ENCODE measurements around the gene GNAQ.

Gene GNAQ

DNA sequence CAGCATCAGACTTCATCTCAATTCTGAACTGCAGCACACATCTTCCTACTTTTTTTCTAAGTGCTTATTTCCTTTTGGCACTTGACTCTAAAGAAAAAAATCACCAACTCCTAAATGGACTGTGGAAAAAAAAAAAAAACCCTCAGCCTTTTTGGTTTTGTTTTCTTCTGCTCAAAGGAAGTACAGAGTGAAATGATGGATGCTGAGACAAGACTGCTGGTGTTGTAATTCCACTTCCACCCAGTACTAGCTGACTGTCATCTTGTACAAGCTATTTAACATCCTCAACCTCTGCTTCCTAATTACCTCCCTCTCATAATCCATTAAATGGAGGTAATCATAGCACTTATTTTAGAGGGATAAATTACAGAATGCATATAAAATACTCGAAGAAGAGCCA is 212.0 kb downstream of the GNAQ start:
- DNase-seq = no peak
- no peak overlapping the region for H2BK120ac ChIP-seq (ENCODE audit: insufficient read depth, low read length, poor library complexity)
- no peaks in the 10 kb centered on the region for H3K9me3 ChIP-seq (ENCODE audit: insufficient read depth, low read depth, low read length)
- no peak overlapping the region for H4K12ac ChIP-seq (ENCODE audit: low read depth, low read length)
- H3K36me3 ChIP-seq (ENCODE audit: control insufficient read depth in 1 of 2, insufficient read depth in 2 of 2, low read length in 2 of 2) = no peaks in the 10 kb centered on the region
- no peak overlapping the region for H3K9ac ChIP-seq (ENCODE audit: low read length)
- H3K4me3 ChIP-seq (ENCODE audit: low read depth, low read length) = no peak overlapping the region
- H2BK5ac ChIP-seq (ENCODE audit: low read depth, low read length, poor library complexity) = no peak overlapping the region
- H3K79me2 ChIP-seq (ENCODE audit: control insufficient read depth, insufficient read depth, low read length, poor library complexity) = no peaks in the 10 kb centered on the region
- H4K8ac ChIP-seq (ENCODE audit: low read depth, low read length) = no peak overlapping the region
- no peak overlapping the region for H3K4ac ChIP-seq (ENCODE audit: low read depth, low read length)
- H2AFZ ChIP-seq (ENCODE audit: insufficient read depth, low read length, poor library complexity) = no peak overlapping the region
- no peak overlapping the region for H3K18ac ChIP-seq (ENCODE audit: low read length)
- H3K4me2 ChIP-seq (ENCODE audit: low read length) = no peak overlapping the region
- H4K91ac ChIP-seq (ENCODE audit: low read depth, low read length) = no peak overlapping the region
- no peak overlapping the region for H3K23ac ChIP-seq (ENCODE audit: low read length)
- no peak overlapping the region for H2AK5ac ChIP-seq (ENCODE audit: low read length)
- H3K14ac ChIP-seq (ENCODE audit: low read length) = no peak overlapping the region
- H3K79me1 ChIP-seq (ENCODE audit: low read length) = no peaks in the 10 kb centered on the region
- H3K27ac ChIP-seq (ENCODE audit: low read depth, low read length) = no peak overlapping the region
- H2BK12ac ChIP-seq (ENCODE audit: low read length) = no peak overlapping the region
- WGBS (ENCODE audit: extremely low coverage, insufficient coverage, insufficient read length) = no CpG with 5 or more reads among the region's 1 CpG
- H3K4me1 ChIP-seq (ENCODE audit: control insufficient read depth in 1 of 2, insufficient read depth in 2 of 2, low read length in 2 of 2) = no peaks in the 10 kb centered on the region
- no peaks in the 10 kb centered on the region for H3K27me3 ChIP-seq (ENCODE audit: insufficient read depth, low read length)

DNA sequence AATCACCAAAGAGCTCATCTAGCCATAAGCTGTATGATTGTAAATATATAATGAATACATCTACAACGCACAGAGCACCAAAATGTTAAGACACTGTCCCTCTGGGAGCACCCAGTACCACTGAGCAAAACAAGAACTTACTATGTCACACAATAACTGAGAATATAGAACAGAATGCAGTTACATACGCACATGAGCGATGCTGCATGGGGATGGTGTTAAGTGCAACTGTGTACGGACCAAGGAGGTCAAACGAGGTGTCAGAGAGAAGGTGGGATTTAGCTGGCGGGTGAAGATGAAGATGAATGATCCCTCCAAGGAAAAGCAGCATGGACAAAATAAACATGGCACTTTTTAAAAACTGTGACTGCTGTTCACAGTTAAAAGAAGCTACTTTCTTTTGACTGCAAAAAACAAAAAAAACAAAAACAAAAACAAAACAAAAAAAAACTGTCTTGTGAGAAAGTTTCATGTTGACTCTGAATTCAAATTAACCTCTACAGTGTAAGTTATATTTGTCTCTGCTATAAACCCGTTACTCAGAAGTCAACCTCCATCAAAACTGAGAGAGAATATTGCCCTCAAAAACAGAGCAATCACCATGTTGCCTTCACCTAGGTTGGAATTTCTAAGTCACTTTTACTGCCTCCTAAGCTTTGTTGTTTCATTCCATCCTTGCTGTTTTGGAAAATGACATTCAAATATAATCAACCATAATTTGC is 213.9 kb downstream of the GNAQ start:
- no CpG with 5 or more reads among the region's 7 CpGs for WGBS (ENCODE audit: extremely low coverage, insufficient coverage, insufficient read length)
- Histone ChIP-seq H4K91ac (ENCODE audit: low read depth, low read length) (no peak overlapping the region), H4K8ac (ENCODE audit: low read depth, low read length) (no peak overlapping the region)

DNA sequence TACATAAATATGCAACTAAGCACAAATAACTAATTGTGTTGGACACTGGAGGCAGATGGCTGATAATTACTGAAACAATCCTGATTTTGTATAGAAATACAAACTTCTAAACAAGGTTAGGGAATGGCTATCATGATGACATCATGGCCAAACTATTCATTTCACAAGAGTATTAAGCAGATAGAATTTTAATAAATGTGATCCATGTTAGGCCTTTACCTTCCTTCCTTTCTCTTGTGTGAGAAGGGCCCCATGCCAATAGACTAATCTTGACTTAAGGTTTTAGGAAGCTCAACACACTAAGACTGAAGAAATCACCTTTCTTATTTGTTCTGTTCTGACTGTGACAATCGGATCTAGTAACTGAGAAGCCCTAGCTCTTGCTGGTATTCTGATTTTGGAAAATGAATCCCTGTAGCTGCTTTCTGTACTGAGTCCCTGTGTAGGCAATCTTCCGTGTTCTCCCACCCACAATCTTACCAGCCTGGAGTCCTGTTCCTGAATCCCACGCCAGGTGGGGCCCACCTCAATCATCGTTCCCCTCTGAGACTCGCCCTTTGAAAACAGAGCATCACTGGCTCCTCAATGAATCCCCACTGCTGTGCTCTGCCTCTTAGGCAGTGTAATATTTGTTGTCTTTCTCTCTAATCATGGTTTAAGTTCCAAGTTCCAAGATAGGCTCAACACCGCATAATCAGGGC is 214.8 kb downstream of the GNAQ start:
- Histone ChIP-seq H3K27ac (ENCODE audit: low read depth, low read length) (no peak overlapping the region), H3K4me1 (ENCODE audit: control insufficient read depth in 1 of 2, insufficient read depth in 2 of 2, low read length in 2 of 2) (no peaks in the 10 kb centered on the region), H2BK120ac (ENCODE audit: insufficient read depth, low read length, poor library complexity) (no peak overlapping the region), H2AK5ac (ENCODE audit: low read length) (no peak overlapping the region), H2BK12ac (ENCODE audit: low read length) (no peak overlapping the region), H4K12ac (ENCODE audit: low read depth, low read length) (no peak overlapping the region), H3K9me3 (ENCODE audit: insufficient read depth, low read depth, low read length) (no peaks in the 10 kb centered on the region), H3K36me3 (ENCODE audit: control insufficient read depth in 1 of 2, insufficient read depth in 2 of 2, low read length in 2 of 2) (no peaks in the 10 kb centered on the region), H3K9ac (ENCODE audit: low read length) (no peak overlapping the region), H2BK5ac (ENCODE audit: low read depth, low read length, poor library complexity) (no peak overlapping the region), H3K23ac (ENCODE audit: low read length) (no peak overlapping the region), H3K27me3 (ENCODE audit: insufficient read depth, low read length) (no peaks in the 10 kb centered on the region), H3K4ac (ENCODE audit: low read depth, low read length) (no peak overlapping the region), H3K4me2 (ENCODE audit: low read length) (no peak overlapping the region), H3K79me1 (ENCODE audit: low read length) (no peaks in the 10 kb centered on the region), H3K18ac (ENCODE audit: low read length) (no peak overlapping the region), H3K79me2 (ENCODE audit: control insufficient read depth, insufficient read depth, low read length, poor library complexity) (no peaks in the 10 kb centered on the region), H3K4me3 (ENCODE audit: low read depth, low read length) (no peak overlapping the region), H4K8ac (ENCODE audit: low read depth, low read length) (no peak overlapping the region), H4K91ac (ENCODE audit: low read depth, low read length) (no peak overlapping the region), H2AFZ (ENCODE audit: insufficient read depth, low read length, poor library complexity) (no peak overlapping the region), H3K14ac (ENCODE audit: low read length) (no peak overlapping the region)
- no CpG with 5 or more reads among the region's 6 CpGs for WGBS (ENCODE audit: extremely low coverage, insufficient coverage, insufficient read length)
- no peak for DNase-seq

More for the DNA sequence above, 213.9 kb downstream of the GNAQ start:
- Histone ChIP-seq H3K79me2 (ENCODE audit: control insufficient read depth, insufficient read depth, low read length, poor library complexity) (no peaks in the 10 kb centered on the region), H3K79me1 (ENCODE audit: low read length) (no peaks in the 10 kb centered on the region), H3K4me2 (ENCODE audit: low read length) (no peak overlapping the region), H3K4me1 (ENCODE audit: control insufficient read depth in 1 of 2, insufficient read depth in 2 of 2, low read length in 2 of 2) (no peaks in the 10 kb centered on the region), H2AK5ac (ENCODE audit: low read length) (no peak overlapping the region), H3K27me3 (ENCODE audit: insufficient read depth, low read length) (no peaks in the 10 kb centered on the region), H3K36me3 (ENCODE audit: control insufficient read depth in 1 of 2, insufficient read depth in 2 of 2, low read length in 2 of 2) (no peaks in the 10 kb centered on the region), H2BK12ac (ENCODE audit: low read length) (no peak overlapping the region), H4K12ac (ENCODE audit: low read depth, low read length) (no peak overlapping the region), H3K27ac (ENCODE audit: low read depth, low read length) (no peak overlapping the region), H3K9me3 (ENCODE audit: insufficient read depth, low read depth, low read length) (no peaks in the 10 kb centered on the region), H3K4me3 (ENCODE audit: low read depth, low read length) (no peak overlapping the region), H3K23ac (ENCODE audit: low read length) (no peak overlapping the region), H3K18ac (ENCODE audit: low read length) (no peak overlapping the region), H2BK5ac (ENCODE audit: low read depth, low read length, poor library complexity) (no peak overlapping the region), H3K14ac (ENCODE audit: low read length) (no peak overlapping the region), H3K4ac (ENCODE audit: low read depth, low read length) (no peak overlapping the region), H3K9ac (ENCODE audit: low read length) (no peak overlapping the region), H2AFZ (ENCODE audit: insufficient read depth, low read length, poor library complexity) (no peak overlapping the region), H2BK120ac (ENCODE audit: insufficient read depth, low read length, poor library complexity) (no peak overlapping the region)
- DNase-seq = no peak

DNA sequence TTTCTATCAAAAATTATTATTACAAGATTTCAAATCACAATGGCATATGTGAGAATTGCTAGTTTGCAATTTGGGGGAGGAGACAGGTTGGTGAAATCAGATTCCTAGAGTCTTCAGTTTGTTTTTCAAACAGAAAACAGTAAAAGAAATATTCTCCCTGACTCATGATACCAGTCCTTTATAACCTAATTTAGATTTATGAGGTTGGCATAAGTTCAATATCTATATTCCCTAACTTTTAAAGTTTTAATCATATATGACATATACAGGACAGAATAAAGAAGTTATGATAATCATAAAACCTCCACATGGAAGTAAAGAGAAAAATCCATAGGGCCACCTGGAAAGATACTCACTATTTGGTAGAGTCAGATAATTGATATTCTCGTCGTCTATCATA is 216.4 kb downstream of the GNAQ start:
- H4K8ac ChIP-seq (ENCODE audit: low read depth, low read length) = no peak overlapping the region
- H3K4ac ChIP-seq (ENCODE audit: low read depth, low read length) = no peak overlapping the region
- H3K4me2 ChIP-seq (ENCODE audit: low read length) = no peak overlapping the region
- WGBS (ENCODE audit: extremely low coverage, insufficient coverage, insufficient read length) = no CpG with 5 or more reads among the region's 2 CpGs
- no peak overlapping the region for H3K4me3 ChIP-seq (ENCODE audit: low read depth, low read length)
- no peaks in the 10 kb centered on the region for H3K4me1 ChIP-seq (ENCODE audit: control insufficient read depth in 1 of 2, insufficient read depth in 2 of 2, low read length in 2 of 2)
- H3K18ac ChIP-seq (ENCODE audit: low read length) = no peak overlapping the region
- no peak overlapping the region for H3K27ac ChIP-seq (ENCODE audit: low read depth, low read length)
- no peak overlapping the region for H3K9ac ChIP-seq (ENCODE audit: low read length)
- H2BK12ac ChIP-seq (ENCODE audit: low read length) = no peak overlapping the region
- H2AFZ ChIP-seq (ENCODE audit: insufficient read depth, low read length, poor library complexity) = no peak overlapping the region
- no peaks in the 10 kb centered on the region for H3K79me2 ChIP-seq (ENCODE audit: control insufficient read depth, insufficient read depth, low read length, poor library complexity)
- no peak for DNase-seq
- no peak overlapping the region for H3K23ac ChIP-seq (ENCODE audit: low read length)
- H2BK120ac ChIP-seq (ENCODE audit: insufficient read depth, low read length, poor library complexity) = no peak overlapping the region
- no peak overlapping the region for H2BK5ac ChIP-seq (ENCODE audit: low read depth, low read length, poor library complexity)
- H2AK5ac ChIP-seq (ENCODE audit: low read length) = no peak overlapping the region
- no peaks in the 10 kb centered on the region for H3K9me3 ChIP-seq (ENCODE audit: insufficient read depth, low read depth, low read length)
- H3K36me3 ChIP-seq (ENCODE audit: control insufficient read depth in 1 of 2, insufficient read depth in 2 of 2, low read length in 2 of 2) = no peaks in the 10 kb centered on the region
- H3K79me1 ChIP-seq (ENCODE audit: low read length) = no peaks in the 10 kb centered on the region
- no peaks in the 10 kb centered on the region for H3K27me3 ChIP-seq (ENCODE audit: insufficient read depth, low read length)
- H4K12ac ChIP-seq (ENCODE audit: low read depth, low read length) = no peak overlapping the region
- no peak overlapping the region for H4K91ac ChIP-seq (ENCODE audit: low read depth, low read length)
- H3K14ac ChIP-seq (ENCODE audit: low read length) = no peak overlapping the region
